Stimulated activated CD4-positive, alpha-beta T cell treated with anti-CD3 and anti-CD28 coated beads, Interleukin-2, amount 100 ng/mL, for 48 hours (primary cell): ENCODE results near the gene JUND.
A peak's percentile ranks its signal among the peaks of the same experiment; 100 is the strongest.
"Not testable (repeated sequence)": the region's sequence is repeated elsewhere in the genome, so short reads cannot be mapped to it uniquely, and the experiment has no call there.

Source experiments
- DNase-seq, 2 donors: peaks; one replicate each; pipeline ENCODE4 v3.0.0-alpha.2; 2020

Gene JUND

GRCh38 chr19:18281082-18282020 is at the start of gene JUND:
TSS of gene JUND (minus strand) at chr19:18281622. CDS start at chr19:18281484, 138 bp downstream.
- DNase-seq, result peak; percentile 94 to 97

DNA sequence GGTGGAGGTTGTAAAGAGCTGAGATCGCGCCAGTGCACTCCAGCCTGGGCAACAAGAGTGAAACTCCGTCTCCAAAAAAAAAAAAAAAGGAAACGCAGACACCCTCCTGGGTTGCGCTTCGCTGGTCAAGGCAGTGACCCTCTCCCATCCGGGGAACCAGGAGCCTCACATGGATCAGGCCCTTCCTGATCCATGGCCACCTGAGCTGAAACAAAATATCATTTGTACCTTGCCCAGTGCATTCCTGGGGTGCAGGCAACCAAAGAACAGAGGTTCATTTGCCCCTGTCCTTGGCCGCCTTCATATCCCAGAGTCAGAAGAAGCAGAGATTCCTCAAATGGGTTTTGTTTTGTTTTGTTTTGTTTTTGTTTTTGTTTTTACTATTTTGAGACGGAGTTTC is 49.4 kb upstream of the JUND start:
- DNase-seq, result no peak

GRCh38 chr19:18329035-18329376 is 47.6 kb upstream of the JUND start:
- no peak for DNase-seq

DNA sequence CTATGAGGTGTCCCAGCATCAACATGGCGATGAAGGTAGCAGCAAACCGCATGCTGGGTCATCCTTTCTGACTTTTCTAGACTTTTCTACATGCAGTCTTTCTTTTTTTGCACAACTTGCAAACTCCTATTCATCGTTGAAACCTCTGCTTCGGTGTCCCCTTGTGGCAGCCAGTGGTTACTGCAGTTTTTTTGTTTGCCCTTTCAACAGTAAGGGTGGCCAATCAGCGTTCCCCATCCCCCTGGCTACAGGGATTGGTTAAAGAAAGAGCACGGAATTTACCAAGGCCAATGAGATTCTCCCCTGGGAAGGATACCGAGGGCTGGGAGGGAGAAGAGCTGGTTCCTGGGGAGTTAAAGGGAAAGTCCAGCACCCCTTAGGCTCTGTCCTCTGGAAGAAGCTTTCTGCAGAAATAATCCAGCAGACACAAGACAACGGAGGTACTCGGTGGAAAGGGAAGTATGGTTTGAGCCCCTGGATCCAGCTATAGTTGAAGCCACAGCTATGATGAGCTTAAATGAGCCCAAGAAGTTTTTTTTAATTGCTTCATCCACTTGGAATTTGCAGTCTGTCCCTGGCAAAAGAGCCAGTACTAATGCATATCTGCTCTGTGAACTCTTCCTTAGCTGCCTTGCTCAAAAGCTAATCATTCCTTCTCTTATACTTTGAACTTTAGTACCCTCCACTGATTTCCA is 47.1 kb upstream of the JUND start:
- DNase-seq, result peak; percentile 69 to 81

DNA sequence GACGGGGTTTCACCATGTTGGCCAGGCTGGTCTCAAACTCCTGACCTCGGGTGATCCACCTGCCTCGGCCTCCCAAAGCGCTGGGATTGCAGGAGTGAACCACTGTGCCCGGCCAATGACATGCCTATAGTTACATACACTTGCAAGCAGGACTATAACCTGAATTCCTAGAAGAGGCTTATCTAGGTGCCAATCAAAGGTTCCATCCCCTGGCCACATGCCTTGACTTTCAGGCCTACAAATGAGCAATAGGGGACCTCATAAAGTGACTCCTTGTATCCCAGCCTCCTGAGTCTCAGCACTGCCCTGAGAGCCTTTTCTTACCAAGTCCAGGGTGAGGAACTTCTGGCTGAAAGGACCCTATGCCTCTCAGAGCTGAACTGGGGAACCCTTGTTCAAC is 45.4 kb upstream of the JUND start:
- DNase-seq, result no peak

DNA sequence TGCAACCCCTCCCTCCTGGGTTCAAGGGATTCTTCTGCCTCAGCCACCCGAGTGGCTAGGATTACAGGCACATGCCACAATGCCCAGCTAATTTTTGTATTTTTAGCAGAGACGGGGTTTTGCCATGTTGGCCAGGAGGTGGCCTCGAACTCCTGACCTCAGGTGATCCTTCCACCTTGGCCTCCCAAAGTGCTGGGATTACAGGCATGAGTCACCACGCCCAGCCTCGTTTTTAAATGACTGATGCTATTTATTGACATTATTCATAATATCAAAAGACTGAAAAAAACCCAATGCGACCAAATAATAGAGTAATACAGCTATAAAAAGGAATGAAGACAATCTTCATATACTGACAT is 42.9 kb upstream of the JUND start:
- DNase-seq, result not testable (repeated sequence)

DNA sequence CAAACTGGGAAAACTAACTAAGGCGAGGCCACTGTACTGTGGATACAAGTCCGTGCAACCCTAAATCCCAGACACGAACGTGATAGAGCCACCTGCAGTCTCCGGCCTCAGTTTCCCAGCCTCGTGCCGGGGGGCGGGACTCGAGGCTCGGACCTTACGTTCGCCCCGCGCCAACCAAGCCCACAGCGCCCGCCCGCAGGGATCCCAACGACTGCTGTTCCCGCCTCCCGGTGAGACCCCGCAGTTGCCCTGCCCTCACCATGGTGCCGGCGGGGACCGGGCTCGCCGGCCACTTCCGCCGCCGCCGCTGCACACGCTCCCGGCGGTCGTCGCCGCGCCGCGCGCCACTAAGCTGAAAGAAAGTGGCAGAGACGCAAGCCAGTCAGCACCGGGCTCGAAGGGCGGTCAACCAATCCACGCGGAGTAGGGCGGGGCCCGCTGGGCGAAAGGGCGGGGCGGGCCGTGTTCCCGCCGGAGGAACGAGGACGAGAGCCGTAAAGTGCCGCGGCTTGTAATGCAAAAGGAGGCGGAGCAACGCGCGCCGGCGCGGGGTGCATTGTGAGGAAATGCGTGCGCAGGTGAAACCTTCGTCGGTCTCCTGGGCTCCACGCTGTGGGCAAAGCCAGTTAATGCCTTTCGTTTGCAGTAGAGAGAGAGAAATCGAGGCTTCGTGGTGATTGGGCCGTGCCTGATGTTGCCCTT is 41.5 kb upstream of the JUND start, which contains the start of gene LSM4:
Gene LSM4, minus strand, starts transcription at position 318 of the 702 bp plus-strand sequence. Its CDS starts 56 bp downstream, at position 262.
- peak; percentile 99 for DNase-seq

- peak in 1 of 2 donors; percentile 42 for DNase-seq
Measured at GRCh38 chr19:18322318-18322758, 40.9 kb upstream of the JUND start.

DNA sequence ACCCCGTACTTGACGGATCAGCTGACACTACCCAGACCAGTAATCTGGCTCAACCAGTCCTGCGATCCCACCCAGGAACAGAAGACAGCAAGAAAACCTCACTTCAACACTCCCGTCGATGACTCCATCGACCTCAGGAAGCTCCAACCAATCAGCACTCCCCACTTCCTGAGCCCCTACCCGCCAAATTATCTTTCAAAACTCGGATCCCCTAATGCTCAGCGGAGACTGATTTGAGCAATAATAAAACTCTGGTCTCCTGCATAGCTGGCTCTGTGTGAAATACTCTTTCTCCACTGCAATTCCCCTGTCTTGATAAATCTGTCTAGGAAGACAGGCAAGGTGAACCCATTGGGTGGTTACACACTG is 40.3 kb upstream of the JUND start:
- DNase-seq, result no peak

- no peak for DNase-seq
Measured at GRCh38 chr19:18320865-18321733, 39.7 kb upstream of the JUND start.

DNA sequence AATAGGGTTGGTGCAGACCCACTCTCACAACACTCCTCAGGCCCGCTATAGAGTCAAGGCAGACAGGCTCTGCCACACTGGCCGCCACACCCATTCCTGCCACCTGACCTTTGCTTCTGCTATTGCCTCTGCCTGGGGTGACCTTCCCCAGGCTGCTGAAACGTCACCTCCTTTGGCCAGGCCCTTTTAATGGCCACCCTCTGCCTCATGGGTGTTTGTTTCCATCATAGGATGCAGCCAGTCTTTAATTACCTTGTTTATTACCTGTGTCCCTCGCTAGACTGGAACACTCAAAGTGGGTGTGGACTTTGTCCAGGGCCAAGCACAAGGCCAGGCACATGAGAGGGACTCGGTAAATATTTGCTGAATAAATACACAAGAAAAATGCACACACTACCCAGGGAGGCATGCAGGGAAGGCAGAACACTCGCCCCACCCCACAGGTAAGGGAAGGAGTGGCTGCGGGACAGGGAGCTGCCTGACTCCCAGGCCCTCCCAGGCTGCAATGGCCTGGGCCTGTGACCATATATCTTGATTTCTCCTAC is 38.2 kb upstream of the JUND start:
- no peak for DNase-seq

DNA sequence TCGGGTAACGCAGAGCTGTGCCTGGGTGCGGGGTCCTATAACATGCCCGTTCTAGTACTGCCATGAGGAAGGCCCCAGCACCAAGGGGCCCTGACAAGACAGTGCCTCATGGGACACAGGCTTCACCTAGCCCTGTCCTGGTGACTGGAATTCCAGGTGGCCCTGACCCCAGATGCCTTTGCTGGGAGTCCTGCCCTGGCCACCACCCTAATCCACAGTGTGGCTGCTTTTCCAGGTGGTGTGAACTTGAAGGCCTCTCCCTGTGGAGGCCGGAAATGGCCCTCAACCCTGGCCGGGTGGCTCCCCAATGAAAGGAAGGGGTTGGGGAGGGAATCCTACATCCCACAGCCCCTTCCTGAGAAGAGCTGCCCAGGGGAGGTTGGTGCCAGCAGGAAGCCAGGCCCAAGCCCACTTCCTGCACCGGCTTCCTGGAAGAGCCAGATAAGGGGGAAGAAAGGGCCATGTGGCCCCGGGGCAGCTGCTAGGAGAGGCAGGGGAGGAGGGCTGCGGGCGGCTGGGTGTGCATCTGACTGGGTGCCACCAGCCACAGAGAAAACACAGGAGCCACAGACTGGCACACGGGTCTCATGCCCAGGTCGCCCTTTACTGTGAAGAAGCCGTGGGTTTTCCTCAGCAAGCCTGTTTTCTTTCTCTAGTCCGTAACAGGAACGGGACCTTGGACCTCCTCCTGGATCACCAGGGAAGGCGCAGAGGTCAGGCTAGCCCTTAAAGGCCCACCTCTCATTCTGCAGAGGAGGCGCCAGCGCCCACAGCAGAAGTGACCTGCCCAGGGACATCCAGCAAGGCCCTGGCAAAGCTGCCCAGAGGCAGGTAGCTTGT is 36.8 kb upstream of the JUND start:
- no peak for DNase-seq

- DNase-seq, result no peak
Measured at GRCh38 chr19:18313398-18313797, 32.0 kb upstream of the JUND start.

DNA sequence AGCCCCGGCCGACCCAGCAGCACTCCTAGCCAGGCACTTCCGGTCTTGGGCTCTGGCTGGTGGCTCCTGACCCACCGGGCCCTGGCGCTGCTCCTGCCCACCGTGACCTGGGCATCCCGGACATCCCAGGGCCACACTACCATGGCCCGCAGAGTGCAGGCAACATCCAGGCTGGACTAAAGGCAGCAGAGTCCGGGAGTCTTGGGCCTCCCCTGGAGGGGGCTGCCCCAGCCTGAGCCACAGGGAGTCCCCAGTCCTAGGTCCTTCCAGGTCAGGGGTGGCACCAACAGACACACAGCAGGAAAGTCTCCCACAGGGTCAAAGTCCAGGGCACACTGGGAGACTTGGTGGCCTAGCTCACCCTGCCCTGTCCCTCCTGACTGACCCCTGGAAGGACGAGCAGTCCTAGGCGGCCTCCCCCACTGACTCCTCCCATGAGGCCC is 30.7 kb upstream of the JUND start:
- DNase-seq, result no peak

GRCh38 chr19:18311502-18312091 is 30.2 kb upstream of the JUND start:
- DNase-seq, result no peak

DNA sequence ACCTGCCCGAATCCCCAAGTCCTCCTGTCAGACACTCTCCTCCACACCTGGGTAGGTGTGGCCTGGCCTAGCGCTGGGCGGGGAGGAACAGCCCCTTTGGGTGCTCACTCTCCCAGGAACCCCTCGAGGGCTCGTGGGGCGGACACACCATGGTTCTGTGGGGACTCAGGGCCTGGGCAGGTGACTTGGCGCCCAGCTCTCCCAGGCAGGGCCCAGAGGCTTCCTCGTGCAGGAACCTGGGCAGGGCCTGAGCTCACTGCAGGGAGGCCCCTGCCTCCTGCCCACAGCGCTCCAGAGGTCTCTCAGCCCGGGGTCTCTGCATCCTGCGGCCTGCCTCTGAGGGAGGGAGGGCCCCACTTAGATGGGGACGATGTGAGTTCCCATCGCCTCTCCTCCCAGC is 29.5 kb upstream of the JUND start:
- no peak for DNase-seq

DNA sequence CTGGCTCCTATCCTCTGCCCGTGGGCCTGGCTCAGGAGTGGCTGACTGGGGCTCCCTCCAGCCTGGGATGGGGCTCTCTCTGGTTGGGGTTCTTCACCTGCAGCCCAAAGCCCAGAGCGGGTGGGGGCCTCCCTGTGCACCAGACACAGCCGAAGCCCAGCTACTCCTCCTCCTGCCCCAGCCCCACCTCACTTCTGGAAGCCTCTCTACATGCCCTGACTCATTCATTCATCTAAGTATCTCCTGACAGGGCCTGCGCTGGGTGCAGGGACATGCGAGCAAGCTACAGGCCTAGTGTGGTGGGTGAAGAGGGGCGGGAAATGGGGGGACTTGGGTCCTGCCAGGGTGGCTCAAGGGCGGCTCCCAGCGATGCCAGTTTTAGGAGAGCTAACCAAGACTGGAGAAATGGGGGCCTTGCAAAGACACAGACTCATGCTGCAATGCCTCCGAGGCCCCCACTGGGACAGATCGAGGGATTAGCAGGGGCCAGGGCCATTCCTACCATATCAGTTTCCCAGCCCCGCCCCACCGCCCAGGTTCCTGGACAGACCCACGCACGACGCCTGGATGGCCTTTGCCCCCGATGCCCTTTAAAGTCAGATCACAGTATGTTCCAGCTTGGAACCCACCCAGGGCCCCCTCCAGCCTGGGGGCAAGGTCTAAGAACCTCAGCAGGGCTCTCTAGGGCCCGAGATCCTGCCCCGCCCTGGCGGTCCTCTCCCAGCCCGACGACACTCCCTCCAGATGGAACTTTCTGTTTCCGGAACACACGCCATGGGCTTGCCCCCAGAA is 28.9 kb upstream of the JUND start:
- DNase-seq, result no peak

DNA sequence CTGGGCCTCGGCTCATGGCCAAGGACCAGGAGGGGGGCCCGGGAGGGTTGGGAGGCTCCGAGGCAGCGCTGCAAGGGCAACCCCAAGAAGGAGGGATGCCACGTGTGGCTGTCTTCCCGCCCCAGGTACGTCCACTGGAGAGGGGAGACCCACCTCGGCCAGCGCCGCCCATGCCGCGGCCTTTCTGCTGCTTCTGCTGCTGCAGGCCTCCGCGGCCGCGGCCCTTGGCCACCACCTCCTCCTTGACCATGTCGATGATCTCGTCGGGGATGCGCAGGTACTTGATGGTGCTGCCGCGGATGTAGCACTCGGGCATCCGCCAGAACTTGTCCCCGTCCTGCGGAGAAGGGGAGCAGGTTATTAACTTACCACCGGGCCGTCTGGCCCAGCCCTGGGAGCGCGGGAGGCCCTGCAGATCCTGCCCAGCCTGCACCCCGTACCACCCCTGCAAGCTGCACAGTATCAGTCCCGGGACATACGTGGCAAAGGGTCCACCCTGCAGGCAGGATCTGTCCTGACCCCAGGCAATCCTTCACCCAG is 28.2 kb upstream of the JUND start:
- no peak for DNase-seq

DNA sequence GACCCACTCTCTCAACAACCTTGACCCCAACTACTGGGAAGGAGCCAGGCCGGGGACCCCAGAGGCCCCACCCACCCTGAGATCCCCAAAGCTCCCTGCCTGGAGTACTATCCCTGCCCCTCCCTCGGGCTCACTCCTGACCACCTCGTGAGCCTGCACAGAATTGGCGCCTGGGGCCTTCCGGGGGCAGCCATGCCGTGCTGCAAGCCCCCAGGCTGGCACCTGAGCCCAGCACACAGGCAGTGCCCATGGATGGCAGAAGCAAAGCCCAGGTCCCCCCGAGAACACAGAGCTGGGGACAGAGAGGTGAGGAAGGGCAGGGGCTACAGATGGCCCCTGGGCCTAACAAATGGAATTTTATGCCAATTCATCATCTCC is 27.5 kb upstream of the JUND start:
- no peak for DNase-seq
